NCI-H1436 treated with DMSO at 0.1 percent for 48 hours (cell line): Measurements from ENCODE around the gene CCDC136.
A peak's percentile ranks its signal among the peaks of the same experiment; 100 is the strongest.

Experiments
- DNase-seq: peaks from one replicate; lab custom pipeline; 2025; lab: John Stamatoyannopoulos, UW

The CCDC136 gene

GRCh38 chr7:128862571-128863432 is 71.0 kb downstream of the CCDC136 start, which contains the start of gene ATP6V1F:
ATP6V1F (plus strand) TSS chr7:128862856; CDS start chr7:128862905, 49 bp downstream.
- DNase-seq, result peak; percentile 90

GRCh38 chr7:128863433-128863989 is 71.7 kb downstream of the CCDC136 start:
- DNase-seq, result no peak

GRCh38 chr7:128865303-128865702 is 73.5 kb downstream of the CCDC136 start:
- no peak for DNase-seq

GRCh38 chr7:128865996-128866877 is 74.5 kb downstream of the CCDC136 start:
- DNase-seq, result no peak

- no peak for DNase-seq
Observed at GRCh38 chr7:128867241-128867640, 75.5 kb downstream of the CCDC136 start.

GRCh38 chr7:128867842-128868623 is 76.3 kb downstream of the CCDC136 start:
- DNase-seq, result no peak

- DNase-seq, result no peak
Observed at GRCh38 chr7:128868624-128869137, 76.9 kb downstream of the CCDC136 start.

GRCh38 chr7:128869138-128869943 is 77.6 kb downstream of the CCDC136 start:
- DNase-seq, result no peak

- DNase-seq, result no peak
Observed at GRCh38 chr7:128869944-128870285, 78.1 kb downstream of the CCDC136 start.

- no peak for DNase-seq
Observed at GRCh38 chr7:128871050-128871449, 79.3 kb downstream of the CCDC136 start.
